CD4-positive, alpha-beta T cell treated with Interleukin-15 for 1 hour (primary cell): ENCODE data around the gene ANKRD23.

Experiments
- DNase-seq: peaks from one replicate; pipeline ENCODE4 v3.0.0-alpha.2; 2020

ANKRD23 gene

GRCh38 chr2:96832754-96833507 lies 10.9 kb downstream of the ANKRD23 start:
- DNase-seq = no peak

- DNase-seq = no peak
These were observed 11.4 kb downstream of the ANKRD23 start for GRCh38 chr2:96832408-96832753.

GRCh38 chr2:96831679-96832078 lies 12.1 kb downstream of the ANKRD23 start:
- DNase-seq = no peak

- DNase-seq = no peak
These were observed 13.7 kb downstream of the ANKRD23 start for GRCh38 chr2:96830044-96830562.

- no peak for DNase-seq
These were observed 14.9 kb downstream of the ANKRD23 start for GRCh38 chr2:96828874-96829273.

GRCh38 chr2:96828436-96828835 lies 15.4 kb downstream of the ANKRD23 start:
- no peak for DNase-seq

GRCh38 chr2:96826546-96827278 lies 17.1 kb downstream of the ANKRD23 start:
- DNase-seq = no peak

- no peak for DNase-seq
These were observed 18.8 kb downstream of the ANKRD23 start for GRCh38 chr2:96825057-96825456.

GRCh38 chr2:96824079-96824870 lies 19.5 kb downstream of the ANKRD23 start:
- DNase-seq = no peak

- no peak for DNase-seq
These were observed 20.6 kb downstream of the ANKRD23 start for GRCh38 chr2:96823198-96823597.

GRCh38 chr2:96822786-96823185 lies 21.0 kb downstream of the ANKRD23 start:
- no peak for DNase-seq

- DNase-seq = no peak
These were observed 22.6 kb downstream of the ANKRD23 start for GRCh38 chr2:96821113-96821675.

GRCh38 chr2:96819876-96820511 lies 23.8 kb downstream of the ANKRD23 start:
- DNase-seq = no peak

GRCh38 chr2:96819128-96819875 lies 24.5 kb downstream of the ANKRD23 start:
- DNase-seq = no peak

- no peak for DNase-seq
These were observed 25.9 kb downstream of the ANKRD23 start for GRCh38 chr2:96817882-96818281.

- no peak for DNase-seq
These were observed 26.8 kb downstream of the ANKRD23 start for GRCh38 chr2:96816836-96817702.

GRCh38 chr2:96816127-96816835 lies 27.5 kb downstream of the ANKRD23 start, which contains the start of gene CNNM3:
Gene CNNM3, plus strand, starts transcription at chr2:96816268. Its CDS starts 10 bp downstream, at chr2:96816278.
- DNase-seq = peak; percentile 93

GRCh38 chr2:96815326-96816126 lies 28.3 kb downstream of the ANKRD23 start:
- DNase-seq = no peak

- no peak for DNase-seq
These were observed 30.2 kb downstream of the ANKRD23 start for GRCh38 chr2:96813656-96814055.
